Occipital lobe (tissue), 2 donors: ENCODE data around the gene PHETA1. TPM values are rescaled to one million over a fixed set of nuclear protein-coding genes. Genes with fewer than 3 reads are reported as not detected.
"Not testable (repeated sequence)": the region's sequence is repeated elsewhere in the genome, so short reads cannot be mapped to it uniquely, and the experiment has no call there.

ENCODE experiments used
- DNase-seq: peaks from one replicate; lab custom pipeline; 2025; lab: John Stamatoyannopoulos, UW
- total RNA-seq: library from RNA; depleted of rRNA; stranded (reverse); fragments of >200 nt; gene quantifications from one replicate; pipeline ENCODE4 v1.2.3, GENCODE V29; 2014

PHETA1 gene
- total RNA-seq, 1 donor from 2014 or later, result 5.8 TPM

DNA sequence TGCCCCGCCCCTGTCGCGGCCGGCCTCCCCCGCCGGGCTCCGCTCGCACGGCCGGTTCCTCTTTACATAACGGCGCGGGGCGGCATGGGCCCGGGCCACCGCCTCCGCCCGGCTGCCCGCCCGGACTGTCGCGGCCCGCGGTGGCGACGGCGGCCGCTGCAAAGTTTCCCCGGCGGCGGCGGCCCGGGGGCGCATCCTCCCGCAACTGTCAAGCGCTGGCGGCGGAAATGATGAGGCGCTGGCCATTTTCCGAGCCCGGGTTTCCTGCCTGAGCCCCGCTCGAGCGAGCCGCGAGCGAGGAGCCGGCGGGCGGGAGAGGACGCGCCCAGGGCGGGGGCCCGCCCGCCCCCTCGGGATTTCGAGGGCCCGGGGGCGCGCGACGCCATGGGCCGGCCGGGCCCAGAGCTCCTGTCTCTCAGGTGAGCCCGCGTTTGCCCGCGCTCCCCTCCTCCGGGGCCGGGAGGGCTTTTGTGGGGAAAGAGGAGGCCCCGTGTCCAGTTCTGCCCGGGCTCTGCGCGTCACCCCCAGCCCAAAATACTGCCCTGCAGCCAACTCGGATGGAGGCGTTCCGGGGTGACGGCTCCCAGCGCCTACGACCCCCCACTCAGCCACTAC, 37.1 kb upstream of the PHETA1 start, which contains the start of gene SH2B3:
TSS of gene SH2B3 (plus strand) at position 65 of the 615 bp plus-strand sequence. CDS start 12,223 bp downstream, outside the sequence.
- DNase-seq, result no peak

DNA sequence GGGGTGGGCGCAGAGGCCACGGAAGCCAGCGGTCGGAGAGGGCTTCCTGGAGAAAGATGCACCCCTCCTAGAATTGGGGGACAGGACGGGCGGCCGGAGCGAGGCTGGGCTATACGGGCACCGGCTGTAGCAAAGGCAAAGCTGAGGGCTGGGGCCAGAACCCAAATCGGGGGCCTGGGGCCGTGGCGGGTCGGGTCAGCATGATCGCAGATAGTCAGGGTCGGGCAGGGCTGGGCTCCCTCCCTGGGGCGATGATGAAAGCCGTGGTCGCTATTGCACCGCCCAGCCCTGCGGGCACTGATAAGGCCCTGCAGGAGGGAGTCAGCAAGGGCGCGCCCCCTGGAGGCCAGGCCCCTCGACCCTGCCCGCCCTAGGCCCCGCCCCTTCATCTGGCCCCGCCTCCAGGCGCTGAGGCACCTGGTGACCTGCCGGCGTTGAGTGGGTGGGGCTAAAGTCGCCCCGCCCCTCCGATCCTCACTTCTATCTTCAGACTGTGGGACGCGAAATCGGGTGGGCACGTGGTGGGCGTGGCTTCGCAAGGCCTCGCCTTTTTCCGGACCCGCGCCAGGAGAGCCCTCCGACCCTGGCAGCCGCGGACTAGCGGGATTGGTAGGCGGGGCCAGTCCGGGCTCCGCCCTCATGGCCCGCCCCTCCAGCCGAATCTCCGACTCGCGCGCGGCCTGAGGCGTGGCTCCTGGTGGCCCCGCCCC, 36.4 kb upstream of the PHETA1 start:
- DNase-seq, result peak; percentile 95

DNA sequence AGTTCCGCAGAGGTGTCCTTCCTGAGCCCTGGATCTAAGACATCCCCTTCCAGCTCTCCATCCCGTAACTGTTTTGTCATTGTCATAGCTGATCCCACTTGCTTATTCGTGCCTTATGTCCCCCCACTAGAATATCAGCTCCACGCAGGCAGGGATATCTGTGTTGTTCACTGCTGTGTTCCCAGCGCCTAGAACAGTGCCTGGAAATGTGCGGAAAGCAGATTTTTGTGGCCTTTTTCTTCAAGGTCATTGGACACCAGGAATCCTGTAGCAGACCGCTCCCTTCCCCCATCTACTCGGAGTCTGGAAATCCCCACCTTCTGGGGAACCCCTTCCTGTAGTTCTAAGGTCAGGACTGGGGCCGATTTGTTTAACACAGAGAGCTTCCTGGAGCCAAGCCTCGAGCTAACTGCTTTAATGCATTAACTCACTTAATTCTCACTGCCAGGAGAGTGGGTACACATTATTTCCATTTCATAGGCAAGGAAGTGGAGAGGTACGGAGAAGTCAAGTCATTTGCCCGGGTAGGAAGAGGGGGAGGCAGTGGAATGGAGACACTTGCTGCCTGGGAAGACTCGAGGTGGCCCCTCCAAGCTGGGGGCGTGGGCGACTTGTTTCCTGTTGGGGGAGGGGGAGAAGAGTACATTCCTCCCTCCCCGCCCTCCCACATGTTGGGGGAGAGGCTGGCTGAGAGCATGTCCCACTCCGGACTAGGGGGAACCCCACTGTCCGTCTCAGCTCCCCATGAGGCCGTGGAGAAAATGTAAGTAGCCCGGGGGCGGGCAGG, 35.7 kb upstream of the PHETA1 start:
- no peak for DNase-seq

DNA sequence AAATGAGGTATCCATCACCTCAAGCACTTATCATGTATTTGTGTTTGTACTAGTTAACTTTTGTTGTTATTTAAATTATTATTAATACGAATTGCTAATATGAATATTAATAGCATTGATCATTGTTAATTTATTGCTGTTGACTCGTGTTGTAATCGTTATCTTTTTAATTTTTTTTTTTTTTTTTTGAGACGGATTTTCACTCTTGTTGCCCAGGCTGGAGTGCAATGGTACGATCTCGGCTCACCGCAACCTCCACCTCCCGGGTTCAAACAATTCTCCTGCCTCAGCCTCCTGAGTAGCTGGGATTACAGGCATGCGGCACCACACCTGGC, 33.6 kb upstream of the PHETA1 start:
- not testable (repeated sequence) for DNase-seq

DNA sequence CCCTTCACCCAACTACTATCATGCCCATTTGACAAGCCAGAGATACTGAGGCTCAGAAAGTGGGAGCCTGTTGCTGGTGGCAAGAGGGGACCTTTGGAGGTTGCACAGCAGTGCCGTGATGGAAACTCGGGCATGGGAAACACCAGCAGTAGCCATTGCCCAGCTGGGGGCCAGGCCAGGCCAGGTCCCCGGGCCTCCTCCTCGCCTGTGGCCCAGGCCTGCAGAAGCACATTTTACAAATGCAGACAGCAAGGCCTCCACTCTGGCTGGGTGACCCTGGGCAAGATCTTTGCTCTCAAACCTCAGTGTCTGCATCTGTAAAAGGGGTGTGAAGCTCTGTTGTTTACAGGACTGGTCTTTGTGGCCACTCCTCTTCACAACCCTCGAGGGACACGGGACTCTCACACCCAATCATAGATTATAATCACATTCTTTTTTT, 32.3 kb upstream of the PHETA1 start:
- DNase-seq, result no peak

DNA sequence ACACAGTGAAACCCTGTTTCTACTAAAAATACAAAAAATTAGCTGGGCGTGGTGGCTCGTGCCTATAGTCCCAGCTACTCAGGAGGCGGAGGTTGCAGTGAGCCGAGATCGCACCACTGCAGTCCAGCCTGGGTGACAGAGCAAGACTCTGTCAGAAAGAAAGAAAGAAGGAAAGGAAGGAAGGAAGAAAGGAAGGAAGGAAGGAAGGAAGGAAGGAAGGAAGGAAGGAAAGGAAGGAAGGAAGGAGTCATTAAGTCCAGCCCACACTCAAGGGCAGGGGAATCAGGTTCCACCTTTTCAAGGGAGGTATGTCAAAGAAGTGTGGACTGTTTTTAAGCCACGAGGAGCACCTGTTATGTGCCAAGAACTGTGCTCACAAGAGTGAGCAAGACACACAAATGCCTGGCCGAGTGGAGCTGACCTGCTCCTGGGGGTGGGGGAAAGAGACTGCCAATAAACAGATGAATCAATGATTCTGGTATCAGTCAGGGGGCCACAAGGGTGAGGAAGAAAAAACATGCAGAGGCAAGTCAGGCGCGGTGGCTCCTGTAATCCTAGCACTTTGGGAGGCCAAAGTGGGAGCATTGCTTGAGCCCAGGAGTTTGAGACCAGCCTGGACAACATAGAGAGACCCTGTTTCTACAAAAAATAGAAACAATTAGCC, 31.0 kb upstream of the PHETA1 start:
- not testable (repeated sequence) for DNase-seq

DNA sequence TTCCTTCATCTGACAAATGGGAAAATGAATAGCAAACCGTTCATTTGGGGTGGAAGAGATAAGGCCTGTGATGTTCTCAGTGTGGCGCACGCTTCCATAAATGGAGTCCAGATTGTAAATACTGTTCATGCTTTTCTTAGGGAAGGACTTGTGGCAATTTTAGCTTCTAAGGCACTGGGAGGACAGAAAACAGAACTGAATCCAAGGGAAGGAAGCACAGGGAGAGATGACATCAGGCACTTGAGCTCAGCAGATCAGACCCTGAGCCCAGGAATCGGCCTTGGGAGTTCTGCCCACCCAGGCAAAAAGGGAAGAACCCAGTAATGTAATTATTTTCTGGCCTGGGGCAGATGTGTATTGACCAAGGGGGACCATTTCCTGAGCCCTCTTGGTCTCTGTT, 29.6 kb upstream of the PHETA1 start:
- no peak for DNase-seq

DNA sequence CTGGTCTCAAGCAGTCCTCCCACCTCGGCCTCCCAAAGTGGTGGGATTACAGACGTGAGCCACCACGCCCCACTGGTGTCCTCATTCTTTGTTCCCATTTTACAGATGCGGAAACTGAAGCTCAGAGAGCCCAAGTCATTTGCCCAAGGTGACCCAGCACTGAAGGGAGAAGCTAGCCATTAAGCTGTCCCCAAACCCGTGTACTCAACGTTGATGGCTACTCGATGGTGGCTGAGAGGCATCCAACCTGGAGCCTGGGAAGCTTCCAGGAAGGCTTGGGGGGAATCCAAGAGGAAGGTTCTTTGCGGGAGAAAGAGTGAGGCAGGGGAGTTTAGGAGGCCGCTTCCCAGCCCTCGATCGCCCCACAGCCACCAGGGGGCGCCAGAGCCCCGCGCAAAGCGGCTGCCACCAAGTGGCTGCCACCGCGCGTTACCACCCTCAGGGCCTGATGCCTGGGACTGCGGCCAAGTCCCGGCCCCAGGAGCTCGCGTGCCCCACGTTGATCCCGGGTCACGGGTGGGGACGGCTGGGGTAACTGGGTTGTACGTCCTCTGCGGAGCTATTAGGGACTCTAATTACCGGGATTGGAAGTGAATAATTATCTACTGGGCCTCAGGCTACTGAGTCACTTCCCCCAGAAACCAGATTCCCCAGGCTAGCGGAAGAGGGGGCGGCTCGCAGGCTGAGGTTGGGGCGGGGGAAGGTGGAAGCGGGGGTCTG, 28.0 kb upstream of the PHETA1 start:
- DNase-seq, result peak; percentile 69

DNA sequence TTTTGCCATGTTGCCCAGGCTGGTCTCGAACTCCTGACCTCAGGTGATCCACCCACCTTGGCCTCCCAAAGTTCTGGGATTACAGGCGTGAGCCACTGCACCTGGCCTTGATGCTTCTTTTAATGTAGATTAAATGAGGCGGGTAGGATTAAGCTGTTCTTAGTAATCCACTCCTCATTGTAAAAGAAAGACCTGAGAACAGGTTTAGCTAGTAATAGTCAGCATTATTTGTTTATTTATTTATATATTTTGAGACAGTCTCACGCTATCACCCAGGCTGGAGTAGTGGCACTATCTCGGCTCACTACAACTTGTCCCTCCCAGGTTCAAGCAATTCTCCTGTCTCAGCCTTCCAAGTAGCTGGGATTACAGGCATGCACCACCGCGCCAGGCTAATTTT, 27.4 kb upstream of the PHETA1 start:
- DNase-seq, result not testable (repeated sequence)

DNA sequence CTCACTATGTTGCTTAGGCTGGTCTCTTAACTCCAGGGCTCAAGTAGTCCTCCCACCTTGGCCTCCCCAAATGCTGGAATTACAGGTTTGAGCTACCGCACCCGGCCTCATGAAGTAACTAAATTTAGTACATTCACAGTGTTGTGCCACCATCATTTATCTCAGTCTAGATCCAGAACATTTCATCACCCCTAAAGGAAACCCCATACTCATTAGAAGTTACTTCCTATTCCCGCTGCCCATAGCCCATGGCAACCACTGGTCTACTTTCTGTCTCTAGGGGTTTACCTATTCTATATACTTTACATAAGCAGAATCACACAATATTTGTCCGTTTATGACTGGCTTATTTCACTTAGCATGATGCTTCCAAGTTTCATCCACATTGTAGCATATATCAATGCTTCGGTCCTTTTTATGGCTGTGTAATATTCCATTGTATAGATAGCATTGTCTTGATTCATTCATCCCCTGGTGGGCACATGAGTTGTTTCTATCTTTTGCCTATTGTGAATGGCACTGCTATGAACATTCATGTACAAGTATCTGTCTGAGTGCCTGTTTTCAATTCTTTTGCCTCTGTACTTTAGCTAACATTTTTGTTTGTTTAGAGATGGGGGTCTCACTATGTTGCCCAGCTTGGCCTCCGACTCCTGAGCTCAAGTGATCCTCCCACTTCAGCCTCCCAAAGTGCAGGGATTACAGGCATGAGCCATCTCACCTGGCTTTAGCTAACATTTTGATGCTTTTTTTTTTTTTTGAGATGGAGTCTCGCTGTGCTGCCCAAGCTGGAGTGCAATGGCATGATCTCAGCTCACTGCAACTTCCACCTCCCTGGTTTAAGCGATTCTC, 26.7 kb upstream of the PHETA1 start:
- DNase-seq, result no peak

DNA sequence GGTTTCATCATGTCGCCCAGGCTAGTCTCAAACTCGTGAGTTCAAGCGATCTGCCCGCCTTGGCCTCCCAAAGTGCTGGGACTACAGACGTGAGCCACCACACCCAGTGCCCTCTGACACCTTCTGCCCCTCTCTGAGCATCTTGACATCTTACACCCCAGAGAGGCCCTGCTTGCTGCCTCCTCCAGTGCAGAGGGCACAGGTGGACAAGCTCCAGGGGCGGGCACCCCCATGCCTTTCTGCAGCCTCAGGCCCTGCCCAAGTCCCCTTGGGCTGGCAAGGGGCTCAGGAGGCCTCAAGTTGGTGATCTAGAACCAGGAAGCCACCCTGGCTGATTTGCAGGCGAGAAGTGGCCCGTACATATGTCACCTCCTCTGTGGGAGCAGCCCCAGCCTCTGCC, 25.6 kb upstream of the PHETA1 start:
- DNase-seq, result no peak

DNA sequence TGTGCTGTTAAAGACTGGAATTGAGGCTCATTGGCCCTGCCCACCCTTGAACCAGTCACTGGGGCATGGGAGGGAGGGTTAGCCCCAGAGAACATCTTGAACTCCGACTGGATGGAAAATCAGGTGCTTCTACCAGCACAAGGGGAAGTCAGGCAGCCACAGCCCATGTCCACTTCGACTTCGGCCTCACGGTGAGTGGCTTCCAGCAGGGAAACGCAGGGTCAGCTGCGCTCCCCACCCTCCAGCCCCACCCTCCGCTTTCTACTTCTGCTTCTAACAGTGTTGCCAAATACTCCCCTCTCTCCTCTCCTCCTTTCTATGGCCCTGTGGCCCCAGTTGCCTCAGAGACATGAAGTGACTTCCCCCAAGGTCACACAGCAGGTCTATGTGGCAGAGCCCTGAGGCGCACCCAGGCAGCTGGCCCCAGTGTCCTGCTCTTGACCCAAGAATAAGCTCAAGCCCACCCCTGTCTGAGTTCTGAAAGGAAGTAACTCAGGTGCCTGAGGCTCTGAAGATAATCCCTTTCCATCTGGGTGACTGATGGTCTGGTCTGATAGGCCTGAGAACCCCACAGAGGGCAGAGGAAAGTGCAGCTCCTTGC, 24.9 kb upstream of the PHETA1 start:
- DNase-seq, result no peak

DNA sequence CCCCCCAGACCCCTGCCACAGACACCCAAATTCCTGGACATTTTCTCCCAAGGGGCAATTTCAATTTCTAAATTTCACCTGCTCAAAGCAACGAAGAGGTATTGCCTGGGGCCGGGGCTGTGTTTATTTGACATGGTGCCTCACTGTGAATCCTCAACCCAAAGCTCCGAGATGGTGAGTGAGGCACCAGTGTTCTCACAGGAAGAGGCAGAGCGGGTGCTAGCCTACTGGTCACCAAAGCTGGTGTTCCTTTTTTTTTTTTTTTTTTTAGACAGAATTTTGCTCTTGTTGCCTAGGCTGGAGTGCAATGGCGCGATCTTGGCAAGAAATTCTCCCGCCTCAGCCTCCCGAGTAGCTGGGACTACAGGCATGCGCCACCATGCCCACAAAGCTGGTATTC, 22.0 kb upstream of the PHETA1 start:
- DNase-seq, result no peak

DNA sequence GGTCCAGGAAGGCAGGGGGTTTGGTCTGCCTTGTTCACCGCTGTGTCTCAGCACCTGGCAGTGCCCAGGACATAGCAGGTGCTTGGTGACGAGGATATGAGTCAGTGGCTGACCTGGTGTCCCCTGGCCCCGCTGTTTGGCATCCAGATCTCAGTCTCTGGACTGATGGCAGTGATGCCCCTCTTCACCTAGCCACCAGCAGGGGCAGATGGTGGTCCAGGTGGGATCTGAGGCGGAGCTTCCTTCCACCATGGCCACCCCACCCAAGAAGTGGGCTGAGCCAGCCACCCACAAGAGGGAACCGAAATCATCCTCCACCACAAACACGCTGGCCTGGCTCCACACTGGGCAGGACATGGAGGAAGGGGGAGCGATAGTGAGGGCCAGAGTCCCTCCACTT, 20.7 kb upstream of the PHETA1 start:
- DNase-seq, result no peak

DNA sequence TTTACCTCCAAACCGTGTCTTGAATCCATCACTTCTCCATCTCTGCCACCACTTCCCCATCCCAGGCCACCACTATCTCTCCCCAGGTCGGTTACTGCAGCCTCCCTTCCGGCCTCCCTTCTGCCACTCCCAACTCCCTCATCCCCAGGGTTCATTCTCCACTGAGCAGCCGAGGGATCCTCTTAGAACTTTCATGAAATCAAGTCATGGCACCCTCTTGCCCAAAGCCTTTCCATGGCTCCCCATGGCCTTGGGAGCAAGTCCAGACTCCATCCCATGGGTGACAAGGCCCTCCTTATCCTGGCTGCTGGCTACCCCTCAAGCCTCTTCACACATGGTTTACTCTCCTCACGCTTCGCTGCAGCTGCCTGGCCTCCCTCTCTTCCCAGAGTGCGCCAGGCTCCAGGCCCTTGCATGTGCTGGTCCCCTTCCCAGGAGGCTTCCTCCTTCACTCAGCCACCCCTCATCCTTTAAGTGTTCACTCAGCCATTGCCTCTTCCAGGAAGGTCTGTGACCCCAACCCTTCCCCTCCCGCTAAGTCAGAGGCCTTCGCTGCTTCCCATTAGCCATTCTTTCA, 18.9 kb upstream of the PHETA1 start:
- DNase-seq, result no peak

DNA sequence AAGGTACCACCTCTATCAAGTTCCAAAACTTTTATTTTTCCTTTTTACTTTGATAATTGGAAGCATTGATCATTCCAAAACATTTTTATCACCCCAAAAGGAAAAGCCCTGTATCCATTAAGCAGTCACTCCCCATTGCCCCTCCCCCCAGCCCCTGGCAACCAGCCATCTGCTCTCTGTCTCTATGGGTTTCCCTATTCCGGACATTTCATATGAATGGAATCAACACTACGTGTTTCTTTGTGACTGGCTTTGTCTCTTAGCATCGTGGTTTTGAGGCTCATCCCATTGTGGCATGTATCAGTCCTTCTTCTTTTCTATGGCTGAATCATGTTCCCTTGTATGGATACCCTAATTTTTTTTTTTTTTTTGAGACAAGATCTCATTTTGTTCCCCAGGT, 18.0 kb upstream of the PHETA1 start:
- no peak for DNase-seq

DNA sequence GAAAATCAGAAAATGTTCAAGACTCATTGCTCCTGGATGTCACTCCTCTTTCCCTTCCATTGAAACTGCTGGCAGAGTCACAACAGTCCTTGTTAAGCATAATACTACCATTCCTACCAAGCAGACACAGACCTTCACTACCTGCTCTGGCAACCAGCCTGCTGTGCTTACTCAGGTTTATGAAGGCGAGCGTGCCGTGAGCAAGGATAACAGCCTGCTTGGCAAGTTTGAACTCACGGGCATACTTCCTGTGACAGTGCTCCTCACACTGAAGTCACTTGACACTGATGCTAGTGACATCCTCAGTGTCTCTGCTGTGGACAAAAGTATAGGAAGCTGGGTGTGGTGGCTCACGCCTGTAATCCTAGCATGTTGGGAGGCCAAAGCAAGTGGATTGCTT, 15.7 kb upstream of the PHETA1 start:
- DNase-seq, result no peak

DNA sequence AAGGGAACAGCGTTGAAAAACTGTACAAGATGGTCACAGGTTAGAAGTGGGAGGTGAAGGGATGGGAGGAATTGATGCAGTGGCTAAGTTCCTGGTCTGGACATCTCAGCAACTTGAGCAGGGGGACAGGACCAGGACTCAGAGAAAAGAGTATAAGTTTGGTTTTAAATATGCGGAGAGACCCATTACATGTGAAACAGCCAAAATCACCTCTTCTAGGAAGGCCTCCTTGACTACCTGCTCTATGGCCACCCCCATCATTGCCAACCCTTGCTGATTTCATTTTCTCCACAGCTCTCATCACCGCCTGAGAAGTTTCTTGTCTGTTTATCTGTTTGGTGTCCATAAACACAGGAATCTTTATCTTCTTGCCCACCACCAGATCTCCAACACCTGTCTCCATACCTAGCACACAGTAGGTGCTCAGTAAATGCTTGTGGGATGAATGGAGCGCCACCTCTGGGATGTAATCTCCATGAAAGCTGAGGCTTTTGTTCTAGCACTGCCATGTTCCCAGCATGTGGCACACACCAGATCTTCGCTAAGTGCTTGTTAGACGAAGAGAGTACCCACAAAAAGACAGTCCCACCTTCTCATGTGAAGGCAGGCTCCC, 11.2 kb upstream of the PHETA1 start:
- DNase-seq, result no peak

DNA sequence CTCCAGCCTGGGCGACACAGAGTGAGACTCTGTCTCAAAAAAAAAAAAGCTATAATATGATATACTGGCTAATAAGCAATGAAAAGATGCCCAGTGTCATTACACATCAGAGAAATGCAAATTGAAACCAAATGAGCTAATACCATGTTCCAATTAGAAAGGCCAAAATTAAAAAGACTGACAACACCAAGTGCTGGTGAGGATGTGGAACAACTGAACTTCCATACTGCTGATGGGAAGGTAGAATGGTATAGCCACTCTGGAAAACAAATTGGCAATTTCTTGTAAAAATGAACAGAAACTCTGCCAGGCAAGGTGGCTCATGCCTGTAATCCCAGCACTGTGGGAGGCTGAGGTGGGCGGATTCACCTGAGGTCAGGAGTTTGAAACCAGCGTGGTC, 8.5 kb upstream of the PHETA1 start:
- DNase-seq, result no peak
